Caki2 (cell line): Measurements from ENCODE around the gene GCM1. TPM values are rescaled to one million over a fixed set of nuclear protein-coding genes. Genes with fewer than 3 reads are reported as not detected.

Source experiments
- total RNA-seq: library from RNA; depleted of rRNA; stranded (reverse); fragments of >200 nt; shearing (Covaris generic); gene quantifications from 2 replicates; pipeline ENCODE4 v1.2.3, GENCODE V29; 2014; ENCODE audit warnings: low replicate concordance; rRNA removed

GCM1 gene
- total RNA-seq, 1 experiment from 2014 or later, result not detected

Other genes with a start within 250 kb of the GCM1 start
- gene GSTA3, start 239.1 kb downstream of the GCM1 start, total RNA-seq, result 0.61 TPM in 1 of 2 replicates, not detected in the other
- 83.6 and 89.8 TPM in 2 replicates for gene GSTA4, start 153.6 kb downstream of the GCM1 start, total RNA-seq
- 1.8 and 2.1 TPM in 2 replicates for gene CILK1, start 87.0 kb downstream of the GCM1 start, total RNA-seq
- 50.4 and 53.1 TPM in 2 replicates for gene FBXO9, start 83.4 kb downstream of the GCM1 start, total RNA-seq
- 5.8 and 13.0 TPM in 2 replicates for gene ELOVL5, start 200.1 kb upstream of the GCM1 start, total RNA-seq